ENCODE results near the gene HNRNPF. TPM values are rescaled to one million over a fixed set of nuclear protein-coding genes. Genes with fewer than 3 reads are reported as not detected.
A peak's percentile ranks its signal among the peaks of the same experiment; 100 is the strongest.

Gene HNRNPF
- total and polyA plus RNA-seq, 11 donors: 24.0 to 142 (median 79.1) TPM

DNA sequence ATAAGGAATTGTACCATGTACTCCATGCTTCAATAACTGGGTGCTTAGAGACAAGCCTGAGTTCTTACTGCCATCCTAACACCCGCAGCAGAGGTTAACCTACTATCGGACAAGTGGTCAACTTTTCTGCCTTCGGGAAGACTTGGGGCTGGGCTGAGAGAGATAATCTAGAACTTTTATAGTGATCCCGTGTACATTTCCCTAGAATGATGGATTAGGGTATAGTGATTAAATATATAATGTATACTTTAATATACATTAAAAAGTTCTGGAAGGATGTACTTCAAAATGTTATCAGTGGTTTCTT is 12.2 kb upstream of the HNRNPF start:
- no peak for TF ChIP-seq POLR2A (IDR thresholded peaks at IDR 0.05)
- TF ChIP-seq, protein P1, sequence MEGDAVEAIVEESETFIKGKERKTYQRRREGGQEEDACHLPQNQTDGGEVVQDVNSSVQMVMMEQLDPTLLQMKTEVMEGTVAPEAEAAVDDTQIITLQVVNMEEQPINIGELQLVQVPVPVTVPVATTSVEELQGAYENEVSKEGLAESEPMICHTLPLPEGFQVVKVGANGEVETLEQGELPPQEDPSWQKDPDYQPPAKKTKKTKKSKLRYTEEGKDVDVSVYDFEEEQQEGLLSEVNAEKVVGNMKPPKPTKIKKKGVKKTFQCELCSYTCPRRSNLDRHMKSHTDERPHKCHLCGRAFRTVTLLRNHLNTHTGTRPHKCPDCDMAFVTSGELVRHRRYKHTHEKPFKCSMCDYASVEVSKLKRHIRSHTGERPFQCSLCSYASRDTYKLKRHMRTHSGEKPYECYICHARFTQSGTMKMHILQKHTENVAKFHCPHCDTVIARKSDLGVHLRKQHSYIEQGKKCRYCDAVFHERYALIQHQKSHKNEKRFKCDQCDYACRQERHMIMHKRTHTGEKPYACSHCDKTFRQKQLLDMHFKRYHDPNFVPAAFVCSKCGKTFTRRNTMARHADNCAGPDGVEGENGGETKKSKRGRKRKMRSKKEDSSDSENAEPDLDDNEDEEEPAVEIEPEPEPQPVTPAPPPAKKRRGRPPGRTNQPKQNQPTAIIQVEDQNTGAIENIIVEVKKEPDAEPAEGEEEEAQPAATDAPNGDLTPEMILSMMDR (IDR thresholded peaks at IDR 0.05): no peak
- no peaks in the 10 kb centered on the region for H3K9me3 ChIP-seq
- peak overlapping the region; percentile 95 to 100 (median 98) for H3K27ac ChIP-seq
- 17 to 38% (median 23%) methylated on average over 4 of the region's 4 CpGs for whole genome bisulfite sequencing, 4 donors
- intact Hi-C loops (cut with DNase I): loop anchor here in 4 of 10 donors (1.0 to 2.0 kb wide), 3 partner anchors 15 to 24 kb away; partner anchors contain the start of gene ZNF487 (in 3 of the 4)
- peaks cover 0 to 42% (median 9%) of the 10 kb centered on the region in 12 donors for H3K4me1 ChIP-seq
- no peak for DNase-seq
- peaks cover 0 to 6% (median 0%) of the 10 kb centered on the region in 9 donors for H3K36me3 ChIP-seq
- peak overlapping the region; percentile 22 to 86 (median 66) for H3K4me3 ChIP-seq
- ATAC-seq: peak in 1 of 4 donors; percentile 36
- H3K27me3 ChIP-seq: no peaks in the 10 kb centered on the region

DNA sequence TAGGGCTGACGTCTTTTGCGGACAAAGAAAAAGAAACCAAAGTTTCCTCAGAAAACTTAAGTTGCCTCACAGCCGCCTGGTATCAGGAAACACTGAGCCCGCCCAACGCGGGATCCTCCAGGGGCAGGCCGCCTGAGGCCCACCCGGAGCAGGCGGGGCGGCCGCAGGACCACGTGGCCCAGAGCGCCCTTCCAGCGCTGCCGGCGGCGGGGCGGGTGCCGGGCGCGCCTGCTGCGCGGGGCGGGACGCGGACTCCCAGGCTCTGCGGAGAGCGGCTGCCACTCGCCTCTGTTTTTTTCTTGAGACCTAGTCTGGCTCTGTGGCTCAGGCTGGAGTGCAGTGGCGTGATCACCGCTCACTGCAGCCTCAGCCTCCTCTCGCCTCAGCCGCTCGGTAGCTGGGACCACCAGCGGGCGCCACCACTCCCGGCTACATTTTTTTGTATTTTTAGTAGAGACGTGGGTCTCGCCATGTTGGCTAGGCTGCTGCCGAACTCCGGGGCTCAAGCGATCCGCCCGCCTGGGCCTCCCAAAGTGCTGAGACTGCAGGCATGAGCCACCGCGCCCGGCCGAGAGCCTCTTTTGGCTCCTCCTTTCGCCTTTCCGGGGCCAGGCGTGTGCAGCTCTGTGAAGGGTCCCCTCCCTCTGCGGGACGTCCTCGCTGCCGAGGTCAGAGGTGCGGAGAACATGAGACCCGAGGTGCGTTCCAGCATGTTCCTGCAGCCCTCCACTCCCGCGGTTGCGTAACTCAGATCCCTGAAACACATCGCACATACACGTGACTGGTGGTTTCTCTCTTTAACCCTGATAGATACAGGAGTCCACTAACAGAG is 11.6 kb upstream of the HNRNPF start:
- intact Hi-C loops (cut with DNase I): loop anchor here in 5 of 10 donors (1.0 to 2.0 kb wide), 4 partner anchors 11 to 24 kb away; partner anchors contain the start of genes ZNF487 (in 3 of the 5) and HNRNPF (in 1 of the 5)
- peak; percentile 94 to 99 (median 96) for ATAC-seq
- Histone ChIP-seq H3K36me3 (peaks cover 0 to 6% (median 0%) of the 10 kb centered on the region in 9 donors), H3K4me3 (peak overlapping the region; percentile 22 to 86 (median 66)), H3K4me1 (peaks cover 0 to 42% (median 9%) of the 10 kb centered on the region in 12 donors), H3K27ac (peak overlapping the region; percentile 95 to 100 (median 98)), H3K27me3 (no peaks in the 10 kb centered on the region), H3K9me3 (no peaks in the 10 kb centered on the region)
- 1% methylated on average over 38 to 63 of the region's 63 CpGs for WGBS, 4 donors
- peak; percentile 91 to 94 (median 93) for DNase-seq
- TF ChIP-seq, protein P1 (IDR thresholded peaks at IDR 0.05): peak in 6 of 12 donors; percentile 8 to 57 (median 30)
- peak in 1 of 2 donors; percentile 76 for TF ChIP-seq POLR2A (IDR thresholded peaks at IDR 0.05)

DNA sequence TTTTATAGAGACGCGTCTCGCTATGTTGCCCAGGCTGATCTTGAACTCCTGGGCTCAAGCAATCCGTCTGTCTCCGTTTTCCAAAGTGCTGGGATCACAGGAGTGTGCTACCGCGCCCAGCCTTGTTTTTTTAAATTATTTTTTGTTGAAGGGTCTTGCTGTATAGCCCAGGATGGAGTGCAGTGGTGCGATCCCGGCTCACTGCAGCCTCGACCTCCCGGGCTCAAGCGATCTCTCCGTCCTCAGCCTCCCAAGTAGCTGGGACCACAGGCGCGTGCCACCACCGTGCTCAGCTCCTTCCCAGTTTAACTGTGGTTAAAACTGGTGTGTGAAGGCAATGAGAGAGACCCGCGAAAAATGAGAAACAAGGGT is 11.0 kb upstream of the HNRNPF start:
- Histone ChIP-seq H3K36me3 (peaks cover 0 to 5% (median 0%) of the 10 kb centered on the region in 9 donors), H3K4me1 (peaks cover 0 to 42% (median 9%) of the 10 kb centered on the region in 12 donors), H3K4me3 (peak overlapping the region; percentile 22 to 86 (median 66)), H3K27ac (peak overlapping the region; percentile 95 to 100 (median 98)), H3K27me3 (no peaks in the 10 kb centered on the region), H3K9me3 (no peaks in the 10 kb centered on the region)
- 51 to 65% (median 59%) methylated on average over 18 of the region's 18 CpGs for WGBS, 4 donors
- ATAC-seq: peak in 1 of 4 donors; percentile 6
- DNase-seq: no peak
- intact Hi-C loops (cut with DNase I): loop anchor here in 5 of 10 donors (1.0 to 2.0 kb wide), 4 partner anchors 11 to 23 kb away; partner anchors contain the start of genes ZNF487 (in 3 of the 5) and HNRNPF (in 1 of the 5)
- TF ChIP-seq, protein P1 (IDR thresholded peaks at IDR 0.05): no peak
- TF ChIP-seq POLR2A (IDR thresholded peaks at IDR 0.05): no peak
